Hepatocyte (in vitro differentiated cells): ENCODE data around the gene GOLM1. TPM values are rescaled to one million over a fixed set of nuclear protein-coding genes. Genes with fewer than 3 reads are reported as not detected.
"Not testable (repeated sequence)": the region's sequence is repeated elsewhere in the genome, so short reads cannot be mapped to it uniquely, and the experiment has no call there.

Source experiments
- DNase-seq: peaks from one replicate; pipeline ENCODE4 v3.0.0-alpha.2; 2016; ENCODE audit warnings: low spot score
- H2AFZ ChIP-seq: fragments of 200-600 bp; sonication (generic); 2 replicates; pipeline ENCODE4 v1.6.0; 2016; ENCODE audit warnings: antibody characterized with exemption, mild to moderate bottlenecking
- H3K27ac ChIP-seq: fragments of 200-600 bp; sonication (generic); 2 replicates; pipeline ENCODE4 v1.5.1; 2016; ENCODE audit warnings: mild to moderate bottlenecking
- H3K27me3 ChIP-seq: fragments of 200-600 bp; sonication (generic); 2 replicates; pipeline ENCODE4 v1.6.1; 2016
- H3K36me3 ChIP-seq: fragments of 200-600 bp; sonication (generic); replicated peaks from 2 replicates; pipeline ENCODE4 v1.5.1; 2016; ENCODE audit warnings: low read depth; ENCODE audit not compliant: insufficient read depth
- H3K4me1 ChIP-seq: fragments of 200-600 bp; sonication (generic); 2 replicates; pipeline ENCODE4 v1.5.1; 2016; ENCODE audit warnings: mild to moderate bottlenecking, moderate library complexity; ENCODE audit not compliant: insufficient read depth
- H3K4me2 ChIP-seq: fragments of 200-600 bp; sonication (generic); 2 replicates; pipeline ENCODE4 v1.6.0; 2016
- H3K4me3 ChIP-seq: fragments of 200-600 bp; sonication (generic); 2 replicates; pipeline ENCODE4 v1.5.1; 2016; ENCODE audit warnings: mild to moderate bottlenecking
- H3K79me2 ChIP-seq: fragments of 200-600 bp; sonication (generic); 2 replicates; pipeline ENCODE4 v1.6.0; 2017; ENCODE audit warnings: mild to moderate bottlenecking
- H3K9me2 ChIP-seq: fragments of 200-600 bp; sonication (generic); replicated peaks from 2 replicates; pipeline ENCODE4 v1.6.0; 2017; ENCODE audit warnings: mild to moderate bottlenecking; ENCODE audit not compliant: insufficient read depth
- H3K9me3 ChIP-seq: fragments of 200-600 bp; sonication (generic); 2 replicates; pipeline ENCODE4 v1.5.1; 2016; ENCODE audit warnings: low read depth, mild to moderate bottlenecking
- H4K20me1 ChIP-seq: fragments of 200-600 bp; sonication (generic); 2 replicates; pipeline ENCODE4 v1.6.0; 2016; ENCODE audit warnings: mild to moderate bottlenecking; ENCODE audit not compliant: insufficient read depth, poor library complexity, severe bottlenecking
- EZH2 ChIP-seq: fragments of 200-600 bp; sonication (generic); IDR thresholded peaks from 2 replicates; pipeline ENCODE4 v1.6.1; 2016; ENCODE audit warnings: antibody characterized with exemption, mild to moderate bottlenecking, borderline replicate concordance
- EZH2phosphoT487 ChIP-seq: fragments of 200-600 bp; sonication (generic); IDR thresholded peaks from one replicate; pipeline ENCODE4 v1.6.1; 2018; ENCODE audit warnings: antibody characterized with exemption, mild to moderate bottlenecking, low read depth, moderate library complexity; ENCODE audit not compliant: unreplicated experiment, severe bottlenecking
- WGBS: methylation state at CpG from one replicate; pipeline ENCODE4 v1.1.6; 2016; ENCODE audit warnings: low lambda C conversion rate; ENCODE audit errors: missing lambda C conversion rate; 5-methylcytosine and 5-hydroxymethylcytosine counted together
- polyA plus RNA-seq: library from polyadenylated mRNA; unstranded; fragments of >200 nt; fragmentation: Nextera tagmentation; extraction: Ambion mirVana; gene quantifications from 2 replicates; pipeline ENCODE4 v1.2.1, GENCODE V29; 2016
- total RNA-seq: library from RNA; depleted of rRNA; stranded (reverse); fragments of >200 nt; gene quantifications from 2 replicates; pipeline ENCODE4 v1.2.3, GENCODE V29; 2014
- TF ChIP-seq, protein P1 (sequence below): fragments of 200-600 bp; sonication (generic); IDR thresholded peaks from 2 replicates; pipeline ENCODE4 v1.5.1; 2016; ENCODE audit warnings: antibody characterized with exemption, mild to moderate bottlenecking; ENCODE audit not compliant: poor library complexity

GOLM1 gene
- total and polyA plus RNA-seq, 2 experiments from 2014 or later: 140 to 164 TPM

DNA sequence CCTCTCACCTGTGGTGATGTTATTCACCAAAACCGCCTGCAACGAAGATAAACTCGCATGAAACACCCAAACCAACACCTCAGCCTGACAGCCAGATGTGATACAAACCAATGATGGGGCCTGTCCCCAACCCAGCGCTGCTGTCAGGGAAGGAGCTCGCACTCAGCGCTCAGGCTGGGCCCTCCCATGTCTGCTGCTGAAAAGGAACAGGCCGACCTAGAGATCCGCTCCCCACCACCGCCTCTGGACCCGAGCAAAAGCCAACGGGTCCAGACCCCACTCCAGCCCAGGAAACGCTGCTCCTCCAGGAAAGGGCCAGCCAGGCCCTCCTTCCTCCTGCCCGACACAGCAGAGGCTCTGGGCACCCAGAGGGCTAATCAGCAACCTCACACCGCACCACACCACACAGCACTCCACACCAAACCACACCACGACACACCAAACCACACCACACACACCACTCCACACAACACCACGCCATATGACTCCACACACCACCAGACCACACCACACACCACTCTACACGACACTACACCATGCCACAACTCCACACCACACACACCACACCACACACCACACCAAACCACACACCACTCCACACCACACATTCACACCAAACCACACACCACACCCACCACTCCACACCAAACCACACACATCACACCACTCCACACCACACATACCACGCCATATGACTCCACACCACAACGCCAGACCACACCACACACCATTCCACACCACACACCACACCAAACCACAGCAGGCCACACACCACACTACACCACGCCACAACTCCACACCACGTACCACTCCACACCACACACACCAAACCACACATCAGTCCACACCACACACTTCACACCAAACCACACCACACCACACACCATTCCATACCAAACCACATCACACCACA, 46.5 kb downstream of the GOLM1 start:
- peaks cover 5% of the 10 kb centered on the region for H4K20me1 ChIP-seq
- no peak overlapping the region for H2AFZ ChIP-seq
- no peak for TF ChIP-seq EZH2phosphoT487
- TF ChIP-seq, protein P1, sequence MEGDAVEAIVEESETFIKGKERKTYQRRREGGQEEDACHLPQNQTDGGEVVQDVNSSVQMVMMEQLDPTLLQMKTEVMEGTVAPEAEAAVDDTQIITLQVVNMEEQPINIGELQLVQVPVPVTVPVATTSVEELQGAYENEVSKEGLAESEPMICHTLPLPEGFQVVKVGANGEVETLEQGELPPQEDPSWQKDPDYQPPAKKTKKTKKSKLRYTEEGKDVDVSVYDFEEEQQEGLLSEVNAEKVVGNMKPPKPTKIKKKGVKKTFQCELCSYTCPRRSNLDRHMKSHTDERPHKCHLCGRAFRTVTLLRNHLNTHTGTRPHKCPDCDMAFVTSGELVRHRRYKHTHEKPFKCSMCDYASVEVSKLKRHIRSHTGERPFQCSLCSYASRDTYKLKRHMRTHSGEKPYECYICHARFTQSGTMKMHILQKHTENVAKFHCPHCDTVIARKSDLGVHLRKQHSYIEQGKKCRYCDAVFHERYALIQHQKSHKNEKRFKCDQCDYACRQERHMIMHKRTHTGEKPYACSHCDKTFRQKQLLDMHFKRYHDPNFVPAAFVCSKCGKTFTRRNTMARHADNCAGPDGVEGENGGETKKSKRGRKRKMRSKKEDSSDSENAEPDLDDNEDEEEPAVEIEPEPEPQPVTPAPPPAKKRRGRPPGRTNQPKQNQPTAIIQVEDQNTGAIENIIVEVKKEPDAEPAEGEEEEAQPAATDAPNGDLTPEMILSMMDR: no peak
- no peak for TF ChIP-seq EZH2
- peaks cover 31% of the 10 kb centered on the region for H3K79me2 ChIP-seq
- H3K4me1 ChIP-seq: no peaks in the 10 kb centered on the region
- no peak overlapping the region for H3K4me2 ChIP-seq
- H3K27ac ChIP-seq: no peak overlapping the region
- 90% methylated on average over 21 of the region's 21 CpGs for WGBS
- H3K27me3 ChIP-seq: no peaks in the 10 kb centered on the region
- no peaks in the 10 kb centered on the region for H3K9me2 ChIP-seq
- H3K4me3 ChIP-seq: no peak overlapping the region
- H3K9me3 ChIP-seq: no peaks in the 10 kb centered on the region
- no peaks in the 10 kb centered on the region for H3K36me3 ChIP-seq
- no peak for DNase-seq

DNA sequence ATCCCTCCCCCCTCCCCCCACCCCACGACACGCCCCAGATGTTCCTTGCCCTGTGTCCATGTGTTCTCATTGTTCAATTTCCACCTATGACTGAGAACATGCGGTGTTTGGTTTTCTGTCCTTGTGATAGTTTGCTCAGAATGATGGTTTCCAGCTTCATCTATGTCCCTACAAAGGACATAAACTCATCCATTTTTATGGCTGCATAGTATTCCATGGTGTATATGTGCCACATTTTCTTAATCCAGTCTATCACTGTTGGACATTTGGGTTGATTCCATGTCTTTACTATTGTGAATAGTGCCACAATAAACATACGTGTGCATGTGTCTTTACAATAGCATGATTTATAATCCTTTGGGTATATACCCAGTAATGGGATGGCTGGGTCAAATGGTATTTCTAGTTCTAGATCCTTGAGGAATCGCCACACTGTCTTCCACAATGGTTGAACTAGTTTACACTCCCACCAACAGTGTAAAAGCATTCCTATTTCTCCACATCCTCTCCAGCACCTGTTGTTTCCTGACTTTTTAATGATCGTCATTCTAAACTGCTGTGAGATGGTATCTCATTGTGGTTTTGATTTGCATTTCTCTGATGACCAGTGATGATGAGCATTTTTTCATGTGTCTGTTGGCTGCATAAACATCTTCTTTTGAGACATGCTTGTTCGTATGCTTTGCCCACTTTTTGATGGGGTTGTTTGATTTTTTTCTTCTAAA, 51.2 kb downstream of the GOLM1 start:
- H4K20me1 ChIP-seq, H3K27me3 ChIP-seq, H3K36me3 ChIP-seq, H2AFZ ChIP-seq, H3K4me1 ChIP-seq, H3K27ac ChIP-seq, H3K79me2 ChIP-seq, H3K4me3 ChIP-seq, H3K9me2 ChIP-seq, DNase-seq, H3K4me2 ChIP-seq, H3K9me3 ChIP-seq: not testable (repeated sequence)
- WGBS: 99% methylated on average over 7 of the region's 7 CpGs

DNA sequence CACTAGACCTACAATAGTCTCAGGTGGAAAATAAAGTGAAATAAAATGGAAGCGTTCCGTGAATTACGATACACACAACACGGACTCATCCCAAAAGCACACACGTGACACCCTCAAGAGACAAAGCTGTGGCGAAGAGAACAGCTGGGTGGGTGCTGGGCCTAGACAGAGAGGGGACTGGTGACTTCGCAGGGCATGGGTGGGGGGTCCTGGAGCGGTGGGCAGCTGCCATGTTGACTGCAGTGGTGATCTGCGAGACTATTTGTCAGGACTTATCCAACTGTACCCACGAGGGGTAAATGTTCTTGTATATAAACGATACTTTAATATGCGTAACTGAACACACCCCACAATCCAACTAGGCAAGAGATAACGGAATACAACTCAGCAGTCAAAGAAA, 52.0 kb downstream of the GOLM1 start:
- no peaks in the 10 kb centered on the region for H3K36me3 ChIP-seq
- 94% methylated on average over 13 of the region's 13 CpGs for WGBS
- H3K4me2 ChIP-seq: no peak overlapping the region
- H3K4me1 ChIP-seq: no peaks in the 10 kb centered on the region
- no peak for DNase-seq
- no peak overlapping the region for H2AFZ ChIP-seq
- TF ChIP-seq EZH2phosphoT487 (no peak), EZH2 (no peak)
- TF ChIP-seq, protein P1: no peak
- no peaks in the 10 kb centered on the region for H3K9me2 ChIP-seq
- H3K27ac ChIP-seq: no peak overlapping the region
- H4K20me1 ChIP-seq: no peaks in the 10 kb centered on the region
- H3K27me3 ChIP-seq: no peaks in the 10 kb centered on the region
- no peaks in the 10 kb centered on the region for H3K9me3 ChIP-seq
- no peaks in the 10 kb centered on the region for H3K79me2 ChIP-seq
- no peak overlapping the region for H3K4me3 ChIP-seq

DNA sequence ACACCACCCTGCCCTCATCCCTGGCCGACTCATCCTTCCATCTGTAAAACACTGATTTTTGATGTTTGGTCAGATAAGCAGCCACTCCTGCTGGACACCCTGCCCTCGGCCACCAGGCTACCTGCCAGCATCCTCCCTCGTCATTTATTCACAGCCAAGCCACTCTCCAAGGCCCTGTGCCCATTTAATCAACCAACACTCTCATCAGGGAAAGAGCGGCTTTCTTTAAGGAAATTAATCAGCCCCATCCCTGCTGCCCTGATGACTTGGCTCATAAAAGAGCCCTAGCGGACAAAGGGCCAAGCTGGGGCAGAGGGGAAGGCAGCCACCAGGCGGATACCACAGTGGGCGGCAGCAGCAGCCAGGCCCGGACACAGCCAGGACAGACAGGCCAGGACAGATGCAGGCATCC, 52.4 kb downstream of the GOLM1 start:
- Histone ChIP-seq H3K79me2 (no peaks in the 10 kb centered on the region), H3K9me2 (no peaks in the 10 kb centered on the region), H3K4me3 (no peak overlapping the region), H2AFZ (no peak overlapping the region), H3K9me3 (no peaks in the 10 kb centered on the region), H3K27ac (no peak overlapping the region), H3K36me3 (no peaks in the 10 kb centered on the region), H4K20me1 (no peaks in the 10 kb centered on the region), H3K27me3 (no peaks in the 10 kb centered on the region), H3K4me1 (no peaks in the 10 kb centered on the region), H3K4me2 (no peak overlapping the region)
- TF ChIP-seq, protein P1: no peak
- TF ChIP-seq EZH2phosphoT487: no peak
- TF ChIP-seq EZH2: no peak
- DNase-seq: no peak
- 88% methylated on average over 8 of the region's 8 CpGs for WGBS
